Muscle of back (tissue), 11 donors: ENCODE results near the gene FILIP1L. TPM values are rescaled to one million over a fixed set of nuclear protein-coding genes. Genes with fewer than 3 reads are reported as not detected.
A peak's percentile ranks its signal among the peaks of the same experiment; 100 is the strongest.

ENCODE experiments used
- DNase-seq, 3 donors: peaks; one replicate each; pipeline versions ENCODE4 v3.0.0 to v3.0.0-alpha.2; 2013
- polyA plus RNA-seq, 10 donors: library from polyadenylated mRNA; unstranded; fragments of 120-200 nt; gene quantifications; one replicate each; pipeline ENCODE4 v1.2.1, GENCODE V29; 2013; ENCODE audit not compliant: insufficient read length in 10 of 10

Gene FILIP1L
- polyA plus RNA-seq, 10 donors, result 48.4 to 67.5 (median 56.6) TPM

- no peak for DNase-seq
These were observed 69.9 kb downstream of the FILIP1L start for GRCh38 chr3:100044369-100044768.

- DNase-seq, result no peak
These were observed 71.0 kb downstream of the FILIP1L start for GRCh38 chr3:100043271-100043670.

GRCh38 chr3:100042166-100042981, 71.9 kb downstream of the FILIP1L start:
- peak in 1 of 3 donors; percentile 78 for DNase-seq

- DNase-seq, result peak; percentile 87 to 92 (median 92)
These were observed 73.0 kb downstream of the FILIP1L start for GRCh38 chr3:100041328-100041749.

- peak; percentile 78 to 91 (median 80) for DNase-seq
These were observed 73.7 kb downstream of the FILIP1L start for GRCh38 chr3:100040451-100041225.

GRCh38 chr3:100039075-100039474, 75.2 kb downstream of the FILIP1L start:
- DNase-seq, result no peak

GRCh38 chr3:100033903-100034471, 80.3 kb downstream of the FILIP1L start:
- peak in 2 of 3 donors; percentile 54 to 61 for DNase-seq

GRCh38 chr3:100033184-100033583, 81.1 kb downstream of the FILIP1L start:
- DNase-seq, result peak in 2 of 3 donors; percentile 54 to 74

- peak in 1 of 3 donors; percentile 59 for DNase-seq
These were observed 82.1 kb downstream of the FILIP1L start for GRCh38 chr3:100032243-100032642.

GRCh38 chr3:100030914-100031425, 83.3 kb downstream of the FILIP1L start:
- no peak for DNase-seq

GRCh38 chr3:100030346-100030745, 84.0 kb downstream of the FILIP1L start:
- DNase-seq, result no peak

- no peak for DNase-seq
These were observed 84.6 kb downstream of the FILIP1L start for GRCh38 chr3:100029689-100030088.

GRCh38 chr3:100029052-100029451, 85.2 kb downstream of the FILIP1L start:
- no peak for DNase-seq

GRCh38 chr3:100027321-100027720, 87.0 kb downstream of the FILIP1L start:
- DNase-seq, result no peak

GRCh38 chr3:100024520-100025303, 89.6 kb downstream of the FILIP1L start:
- DNase-seq, result no peak

GRCh38 chr3:100023595-100023994, 90.7 kb downstream of the FILIP1L start:
- DNase-seq, result no peak

- DNase-seq, result peak in 1 of 3 donors; percentile 65
These were observed 91.2 kb downstream of the FILIP1L start for GRCh38 chr3:100023150-100023549.

GRCh38 chr3:100022506-100022905, 91.8 kb downstream of the FILIP1L start:
- DNase-seq, result no peak

- no peak for DNase-seq
These were observed 93.2 kb downstream of the FILIP1L start for GRCh38 chr3:100020876-100021644.

GRCh38 chr3:100019719-100020118, 94.6 kb downstream of the FILIP1L start:
- DNase-seq, result no peak

GRCh38 chr3:100018806-100019205, 95.5 kb downstream of the FILIP1L start:
- no peak for DNase-seq
